HG03045 (cell line): ENCODE data around the gene GRAMD4.
"Not testable (repeated sequence)": the region's sequence is repeated elsewhere in the genome, so short reads cannot be mapped to it uniquely, and the experiment has no call there.

Source experiments
- ATAC-seq: cut with Tn5 transposase; IDR thresholded peaks from one replicate; pipeline ENCODE4 v1.9.1; 2021; ENCODE audit warnings: mild to moderate bottlenecking, moderate library complexity; ENCODE audit not compliant: unreplicated experiment

GRAMD4 gene

GRCh38 chr22:46617986-46618647 is 2.1 kb upstream of the GRAMD4 start:
- ATAC-seq, result no peak

DNA sequence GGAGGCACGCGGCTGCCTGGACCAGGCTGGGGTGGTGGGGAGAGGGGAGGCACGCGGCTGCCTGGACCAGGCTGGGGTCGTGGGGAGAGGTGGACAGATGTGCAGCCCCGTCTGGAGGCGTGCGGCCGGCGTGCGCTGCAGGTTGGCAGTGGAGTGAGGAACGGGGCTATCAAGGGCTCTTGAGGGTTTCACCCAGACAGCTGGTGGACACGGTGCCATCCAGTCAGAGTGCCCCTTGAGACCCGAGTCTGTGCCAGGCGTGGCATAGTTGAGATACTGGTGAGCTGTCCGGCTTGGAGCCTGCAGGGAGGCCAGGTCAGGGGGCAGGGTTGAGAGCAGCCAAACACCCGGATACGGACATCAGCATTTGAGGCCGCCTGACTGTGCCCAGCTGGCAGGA is 1.5 kb upstream of the GRAMD4 start:
- ATAC-seq, result no peak

GRCh38 chr22:46619240-46619829 is 851 bp upstream of the GRAMD4 start:
- no peak for ATAC-seq

- no peak for ATAC-seq
These were observed 529 bp downstream of the GRAMD4 start for GRCh38 chr22:46620588-46621242.

- not testable (repeated sequence) for ATAC-seq
These were observed 1.2 kb downstream of the GRAMD4 start for GRCh38 chr22:46621243-46621930.

DNA sequence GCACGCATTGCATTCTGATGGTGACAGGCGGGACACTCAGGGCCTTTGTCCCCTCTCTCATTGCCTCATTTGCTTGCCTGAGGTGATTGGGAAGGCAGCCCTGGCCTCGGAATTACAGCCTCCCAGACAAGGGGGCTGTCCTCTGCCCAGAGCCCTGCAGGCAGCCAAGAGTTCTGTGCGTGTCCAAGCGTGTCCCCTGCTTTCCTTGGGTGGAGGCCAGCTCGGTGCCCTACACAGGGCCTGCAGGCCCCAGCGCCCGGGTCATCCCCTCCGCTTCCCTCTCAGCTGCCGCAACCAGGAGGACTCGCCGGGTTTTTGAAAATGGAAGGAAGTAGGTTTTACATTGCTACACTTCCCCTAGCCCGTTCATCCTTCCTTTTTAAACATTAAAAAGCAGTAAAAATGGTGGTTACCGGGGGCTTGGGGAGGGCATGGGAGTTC is 1.9 kb downstream of the GRAMD4 start:
- no peak for ATAC-seq

DNA sequence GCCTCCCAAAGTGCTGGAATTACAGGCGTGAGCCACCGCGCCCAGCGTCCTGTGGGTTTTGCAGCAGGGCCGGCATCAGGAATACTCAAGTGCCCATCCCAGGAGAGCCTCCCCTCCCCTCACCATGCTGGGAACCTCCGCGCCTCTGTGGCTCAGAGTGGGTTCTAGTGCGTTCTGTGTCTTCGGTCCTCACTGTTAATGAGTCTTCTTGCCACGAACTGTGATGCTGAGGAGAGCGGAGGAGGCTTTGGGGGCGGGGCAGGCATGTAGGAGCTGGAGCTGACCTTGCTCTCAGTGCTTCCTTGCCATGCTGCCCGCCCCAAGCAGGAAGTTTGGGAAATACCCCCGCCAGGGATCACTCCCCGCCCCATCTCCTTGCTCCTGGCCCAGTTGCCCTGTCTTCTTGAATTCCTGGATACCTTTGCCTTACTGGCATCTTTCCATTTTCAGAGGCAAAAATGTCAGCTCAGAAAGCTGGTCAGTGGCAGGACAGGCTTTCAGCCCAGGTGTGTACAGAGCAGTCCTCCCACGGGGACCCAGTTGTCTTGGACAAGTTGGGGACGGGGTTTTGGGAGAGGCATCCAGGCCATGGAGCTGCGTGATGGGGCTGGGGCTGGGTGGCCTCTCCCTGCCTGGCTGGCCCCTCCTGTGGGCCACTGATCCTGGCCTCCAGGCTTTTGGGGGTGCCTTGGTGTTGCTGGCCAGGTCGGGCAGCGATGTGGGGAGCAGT is 5.1 kb downstream of the GRAMD4 start:
- ATAC-seq, result no peak

DNA sequence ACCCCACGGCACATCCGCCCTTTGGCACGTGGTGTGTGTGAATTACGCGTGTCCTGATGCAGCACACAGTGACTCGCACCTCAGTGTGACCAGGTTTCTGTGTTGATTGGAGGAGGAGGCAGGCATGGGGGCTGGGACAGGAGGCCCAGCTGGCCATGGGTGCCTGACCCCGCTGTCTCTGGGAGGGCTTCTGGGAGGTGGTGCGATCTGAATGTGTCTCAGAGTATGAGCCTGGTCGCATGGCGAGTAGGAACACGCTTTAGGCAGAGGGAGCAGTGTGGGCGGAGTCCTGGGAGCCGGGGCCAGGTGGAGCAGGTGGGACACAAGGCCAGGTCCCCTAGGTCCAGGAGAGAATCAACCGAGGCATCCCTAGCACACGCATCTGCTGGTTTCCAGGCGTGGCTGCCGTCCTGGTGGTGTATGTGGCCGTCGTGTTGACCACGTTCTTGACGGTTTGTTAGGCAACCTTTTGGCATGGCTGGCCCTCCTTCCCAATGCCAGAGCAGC is 5.7 kb downstream of the GRAMD4 start:
- ATAC-seq, result no peak

DNA sequence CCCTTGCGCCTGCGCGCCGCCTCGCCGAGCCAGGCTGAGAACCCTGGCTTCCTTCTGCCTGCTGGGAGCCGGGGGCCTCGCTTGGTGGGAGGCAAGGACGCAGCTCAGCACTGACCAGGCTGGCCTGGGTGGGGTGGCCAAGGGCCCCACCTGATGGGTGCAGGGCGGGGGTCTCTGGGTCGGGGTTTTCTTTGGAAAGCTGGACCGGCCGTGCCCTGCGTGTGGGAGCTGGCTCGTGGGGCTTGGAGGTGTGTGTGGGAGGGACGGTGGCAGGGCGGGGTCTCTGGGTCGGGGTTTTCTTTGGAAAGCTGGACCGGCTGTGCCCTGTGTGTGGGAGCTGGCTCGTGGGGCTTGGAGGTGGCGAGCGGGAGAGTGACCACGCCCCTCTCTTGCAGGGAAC is 6.2 kb downstream of the GRAMD4 start:
- no peak for ATAC-seq

GRCh38 chr22:46626911-46627805 is 7.0 kb downstream of the GRAMD4 start:
- ATAC-seq, result no peak

- no peak for ATAC-seq
These were observed 7.8 kb downstream of the GRAMD4 start for GRCh38 chr22:46627806-46628482.

- no peak for ATAC-seq
These were observed 8.6 kb downstream of the GRAMD4 start for GRCh38 chr22:46628756-46629155.

- ATAC-seq, result no peak
These were observed 9.1 kb downstream of the GRAMD4 start for GRCh38 chr22:46629291-46629690.

- no peak for ATAC-seq
These were observed 10.9 kb downstream of the GRAMD4 start for GRCh38 chr22:46631113-46631512.

DNA sequence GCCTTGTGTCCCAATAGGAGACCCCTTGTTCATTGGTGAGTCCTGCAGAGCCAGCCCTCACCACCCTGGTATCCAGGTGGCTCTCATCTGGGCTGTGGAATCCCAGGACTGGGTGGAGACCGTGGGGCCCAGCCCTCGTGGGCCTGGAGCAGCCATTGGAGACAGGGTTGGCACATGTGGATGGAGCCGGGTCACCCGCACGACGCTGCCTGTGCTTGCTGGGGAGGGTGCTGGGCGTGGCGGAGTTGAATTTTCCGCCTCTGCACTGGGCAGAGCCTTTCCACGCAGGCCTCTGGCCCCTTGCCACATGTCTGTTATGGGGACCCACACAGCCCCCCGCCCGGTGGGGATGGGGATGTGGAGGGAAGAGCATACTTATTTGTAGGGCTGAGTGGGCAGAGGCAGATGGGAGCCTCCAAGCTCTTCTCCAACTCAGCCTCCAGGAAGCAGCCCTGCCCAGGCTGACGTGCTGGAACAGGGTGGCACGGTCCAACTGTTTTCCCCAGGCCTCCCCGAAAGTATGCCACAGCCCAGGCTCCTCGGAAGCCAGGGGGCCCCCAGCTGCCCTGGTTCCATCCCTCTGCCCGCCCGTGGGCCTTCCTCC is 12.6 kb downstream of the GRAMD4 start:
- no peak for ATAC-seq

GRCh38 chr22:46633334-46633890 is 13.2 kb downstream of the GRAMD4 start:
- no peak for ATAC-seq

- no peak for ATAC-seq
These were observed 14.0 kb downstream of the GRAMD4 start for GRCh38 chr22:46634011-46634699.
